HG03175 (cell line): ENCODE measurements around the gene NBPF1.
"Not testable (repeated sequence)": the region's sequence is repeated elsewhere in the genome, so short reads cannot be mapped to it uniquely, and the experiment has no call there.

ENCODE experiments used
- ATAC-seq: cut with Tn5 transposase; IDR thresholded peaks from one replicate; pipeline ENCODE4 v1.9.1; 2021; ENCODE audit warnings: mild to moderate bottlenecking, moderate library complexity; ENCODE audit not compliant: unreplicated experiment

The NBPF1 gene

GRCh38 chr1:16623812-16624719 lies 10.7 kb upstream of the NBPF1 start:
- not testable (repeated sequence) for ATAC-seq

GRCh38 chr1:16623337-16623736 lies 10.0 kb upstream of the NBPF1 start:
- not testable (repeated sequence) for ATAC-seq

- ATAC-seq = not testable (repeated sequence)
Measured at GRCh38 chr1:16621681-16622315, 8.4 kb upstream of the NBPF1 start.

- ATAC-seq = no peak
Measured at GRCh38 chr1:16621300-16621658, 7.9 kb upstream of the NBPF1 start.

DNA sequence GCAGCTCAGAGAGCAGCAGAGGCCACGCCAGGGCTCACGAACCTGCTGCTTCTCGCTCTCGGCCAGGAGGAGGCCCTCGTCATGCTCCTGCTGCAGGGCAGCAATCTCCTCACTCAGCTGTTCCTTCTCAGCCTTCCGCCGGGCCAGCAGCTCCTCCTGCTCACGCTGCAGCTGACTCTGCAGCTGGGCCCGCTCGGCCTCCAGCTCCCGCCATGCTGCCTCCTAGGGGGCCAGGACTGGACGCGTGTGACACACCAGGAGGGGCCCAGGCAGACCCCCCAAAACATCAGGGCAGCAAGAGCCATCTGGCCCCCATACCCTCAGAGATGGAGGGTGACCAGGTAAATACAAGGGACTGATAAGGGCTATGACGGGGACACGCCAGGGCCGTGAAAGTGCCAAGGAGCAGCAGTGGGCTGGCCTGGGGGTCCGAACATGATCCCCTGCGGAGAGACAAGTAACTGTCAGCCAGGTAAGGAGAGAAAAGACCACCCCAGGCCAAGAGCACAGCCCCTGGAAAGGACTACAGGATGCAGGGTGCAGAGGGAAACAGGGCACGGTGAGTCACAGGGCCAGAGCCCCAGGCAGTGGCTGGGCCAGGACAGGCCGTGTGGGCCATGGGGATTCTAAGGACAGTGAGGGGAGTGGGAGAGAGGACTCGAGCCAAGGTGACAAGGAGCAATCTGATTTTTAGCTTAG lies 6.6 kb upstream of the NBPF1 start:
- not testable (repeated sequence) for ATAC-seq

GRCh38 chr1:16618719-16619118 lies 5.4 kb upstream of the NBPF1 start:
- no peak for ATAC-seq

DNA sequence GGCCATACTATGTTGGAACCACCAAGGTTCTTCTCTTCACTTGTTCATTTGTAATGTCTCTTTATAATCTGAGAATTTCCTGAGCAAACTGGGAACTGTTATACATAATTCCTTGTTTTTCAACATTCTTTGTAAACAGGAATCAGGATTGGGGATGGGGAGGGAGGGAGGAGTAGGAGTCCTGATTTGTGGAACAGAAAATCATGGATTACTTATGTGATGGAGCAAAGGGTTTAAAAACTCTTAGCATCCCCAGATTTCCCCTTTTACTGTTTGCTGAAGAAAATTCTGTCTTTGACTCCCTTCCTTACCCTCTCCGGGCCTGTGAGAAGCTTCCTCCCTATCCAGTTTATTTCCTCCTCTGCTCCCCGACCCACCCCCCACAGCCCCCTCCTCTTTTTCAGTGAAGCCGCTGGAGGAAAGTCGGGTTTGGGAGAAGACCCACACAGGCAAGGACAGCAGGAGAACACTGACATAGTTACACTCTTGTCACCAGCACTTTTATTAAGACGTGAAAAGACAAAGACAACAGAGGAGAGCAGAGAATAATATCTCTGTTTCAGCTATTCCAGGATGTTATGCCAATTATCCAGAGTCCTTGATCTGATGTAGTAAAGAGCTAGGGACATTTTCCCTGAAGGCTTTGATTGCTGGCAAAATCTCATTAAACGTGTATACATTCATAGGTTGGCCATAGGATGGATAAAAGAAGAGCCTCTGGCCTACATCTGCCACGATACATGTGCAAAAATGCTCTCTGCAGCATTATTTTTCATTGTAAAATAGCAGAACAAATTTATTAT lies 4.6 kb upstream of the NBPF1 start:
- ATAC-seq = no peak

GRCh38 chr1:16617114-16617631 lies 3.8 kb upstream of the NBPF1 start:
- ATAC-seq = no peak

GRCh38 chr1:16615253-16616252 lies 2.2 kb upstream of the NBPF1 start:
- ATAC-seq = no peak

DNA sequence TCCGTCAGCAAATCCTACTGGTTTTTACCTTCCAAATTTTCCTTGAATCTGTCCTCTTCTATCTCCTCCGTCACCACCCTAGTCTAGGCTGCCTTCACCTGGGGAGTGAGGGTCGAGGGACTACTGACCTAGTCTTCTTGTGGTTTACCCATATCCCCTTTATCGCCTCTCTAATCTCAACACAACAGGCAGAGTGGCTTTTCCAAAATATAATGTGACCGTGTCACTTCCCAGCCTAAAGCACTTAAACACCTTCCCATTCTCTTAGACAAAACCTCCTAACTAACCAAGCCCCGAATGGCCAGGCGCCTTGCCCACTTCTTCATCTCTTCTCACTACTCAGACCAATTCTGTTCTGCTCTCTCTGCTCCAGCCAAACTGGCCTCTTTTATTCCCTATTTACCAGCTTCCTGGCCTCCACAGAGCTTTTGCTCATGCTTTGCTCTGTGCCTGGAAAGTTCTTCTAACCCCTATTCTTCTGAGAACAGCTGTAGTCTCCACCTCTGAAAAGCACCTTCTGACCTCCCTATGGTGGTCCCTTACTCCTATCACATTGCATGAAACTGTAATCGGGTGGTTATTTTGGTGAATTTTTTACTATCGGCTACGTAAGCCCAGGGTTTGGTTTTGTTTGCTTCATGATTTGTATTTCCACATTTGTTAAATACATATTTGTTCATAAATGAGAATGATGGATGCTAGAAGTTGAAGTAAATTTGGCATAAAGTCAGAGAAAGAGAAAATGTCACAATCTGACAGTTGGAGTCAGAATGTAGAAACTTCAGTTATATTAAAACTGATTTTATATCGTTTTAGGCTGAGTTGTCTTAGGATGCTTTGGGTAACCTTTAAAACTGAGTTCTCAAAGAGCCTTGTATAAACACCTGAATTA lies 1.2 kb upstream of the NBPF1 start:
- no peak for ATAC-seq

GRCh38 chr1:16612332-16613172 lies 812 bp downstream of the NBPF1 start:
- no peak for ATAC-seq

GRCh38 chr1:16611981-16612331 lies 1.4 kb downstream of the NBPF1 start:
- ATAC-seq = not testable (repeated sequence)

DNA sequence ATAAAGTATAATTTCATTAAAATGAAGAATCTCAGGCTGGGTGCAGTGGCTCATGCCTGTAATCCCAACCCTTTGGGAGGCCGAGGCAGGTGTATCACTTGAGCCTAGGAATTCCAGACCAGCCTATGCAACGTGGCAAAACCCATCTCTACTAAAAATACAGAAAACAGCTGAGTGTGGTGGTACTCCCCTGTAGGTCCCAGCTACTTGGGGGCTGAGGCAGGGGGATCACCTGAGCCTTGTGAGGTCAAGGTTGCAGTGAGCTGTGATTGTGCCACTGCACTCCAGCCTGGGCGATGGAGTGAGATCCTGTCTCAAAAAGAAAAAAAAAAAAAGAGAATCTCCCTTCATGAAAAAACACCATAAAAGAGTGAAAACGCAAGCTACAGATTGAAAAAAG lies 2.2 kb downstream of the NBPF1 start:
- ATAC-seq = not testable (repeated sequence)

DNA sequence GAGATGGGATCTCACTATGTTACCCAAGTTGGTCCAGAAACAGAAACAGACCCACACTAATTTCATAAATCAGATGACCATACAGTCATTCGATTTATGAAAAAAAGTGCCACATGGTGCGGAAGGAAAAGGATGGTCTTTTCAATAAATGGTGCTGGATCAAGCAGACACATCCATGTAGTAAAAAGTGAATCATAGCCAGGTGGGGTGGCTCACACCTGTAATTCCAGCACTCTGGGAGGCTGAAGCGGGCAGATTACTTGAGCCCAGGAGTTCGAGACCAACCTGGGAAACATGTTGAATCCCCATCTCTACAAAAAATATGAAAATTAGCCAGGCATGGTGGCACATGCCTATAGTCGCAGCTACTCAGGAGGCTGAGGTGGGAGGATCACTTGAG lies 2.8 kb downstream of the NBPF1 start:
- not testable (repeated sequence) for ATAC-seq

DNA sequence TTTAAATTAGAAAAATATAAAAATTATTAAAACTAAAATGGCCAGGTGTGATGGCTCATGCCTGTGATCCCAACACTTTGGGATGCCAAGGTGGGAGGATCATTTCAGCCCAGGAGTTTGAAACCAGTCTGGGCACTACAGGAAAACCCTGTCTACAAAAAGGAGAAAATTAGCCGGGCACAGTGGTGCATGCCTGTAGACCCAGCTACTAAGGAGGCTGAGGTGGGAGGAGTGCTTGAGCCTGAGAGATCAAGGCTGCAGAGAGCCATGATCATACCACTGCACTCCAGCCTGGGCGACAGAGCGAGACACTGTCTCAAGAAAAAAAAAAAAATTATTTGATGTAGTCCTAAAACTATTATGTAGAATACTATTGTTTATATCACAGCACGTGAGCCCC lies 3.6 kb downstream of the NBPF1 start:
- not testable (repeated sequence) for ATAC-seq

DNA sequence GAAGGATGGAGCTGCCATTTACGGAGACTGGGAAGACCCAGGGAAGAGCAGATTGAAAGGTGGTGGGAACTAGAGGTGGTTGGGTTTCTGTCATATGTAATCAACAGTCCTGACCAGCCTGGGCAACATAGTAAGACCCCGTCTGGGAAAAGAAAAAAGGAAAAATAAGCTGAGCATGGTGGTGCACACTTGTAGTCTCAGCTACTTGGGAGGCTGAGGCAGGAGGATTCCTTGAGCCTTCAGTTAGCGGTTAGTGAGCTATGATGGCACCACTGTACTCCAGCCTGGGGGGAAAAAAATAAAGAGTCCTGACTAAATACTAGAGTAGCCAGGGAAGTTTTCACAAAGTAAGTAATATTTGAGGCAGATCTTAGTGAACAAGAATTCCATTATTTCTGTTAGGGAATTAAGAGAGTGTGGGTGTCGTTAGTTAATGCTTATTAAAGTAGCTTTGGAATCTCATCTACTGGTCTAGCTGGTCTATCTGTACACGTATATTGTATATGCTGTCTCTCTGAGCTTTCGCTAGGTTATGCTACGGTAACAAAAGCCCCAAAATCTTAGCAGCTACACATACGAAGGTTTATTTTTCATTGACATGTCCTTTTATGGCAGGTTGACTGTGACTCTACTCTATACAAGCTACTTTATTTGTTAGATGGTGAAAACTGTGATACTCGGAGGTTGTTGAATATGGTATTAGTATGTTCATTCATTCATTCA lies 4.4 kb downstream of the NBPF1 start:
- no peak for ATAC-seq
